Mammary microvascular endothelial cell (primary cell): ENCODE results near the gene APH1B. TPM values are rescaled to one million over a fixed set of nuclear protein-coding genes. Genes with fewer than 3 reads are reported as not detected.

Source experiments
- total RNA-seq: library from RNA; depleted of rRNA; stranded (reverse); fragments of >200 nt; gene quantifications from 2 replicates; pipeline ENCODE4 v1.2.3, GENCODE V29; 2015

The APH1B gene
- total RNA-seq: 12.6 and 20.3 TPM in 2 replicates

GRCh38 chr15:63277038-63277892 lies at the start of gene APH1B:
TSS of gene APH1B (plus strand) at chr15:63277605. CDS start at chr15:63277624, 19 bp downstream.

Other genes with a start within 250 kb of the APH1B start
- gene TPM1, start 234.9 kb upstream of the APH1B start, total RNA-seq: 183 and 192 TPM in 2 replicates
- 28.3 and 28.8 TPM in 2 replicates for gene LACTB, start 155.7 kb upstream of the APH1B start, total RNA-seq
- 241 and 321 TPM in 2 replicates for gene RPS27L, start 120.1 kb upstream of the APH1B start, total RNA-seq
- 29.9 and 38.5 TPM in 2 replicates for gene RAB8B, start 88.0 kb upstream of the APH1B start, total RNA-seq
- 0.10 and 0.33 TPM in 2 replicates for gene CA12, start 104.2 kb downstream of the APH1B start, total RNA-seq
- gene USP3, start 227.0 kb downstream of the APH1B start, total RNA-seq: 29.4 and 32.5 TPM in 2 replicates